Measurements from ENCODE around the gene RIPPLY3.

Gene RIPPLY3

GRCh38 chr21:37062593-37062935 lies 56.1 kb downstream of the RIPPLY3 start:
- TF ChIP-seq CTCF (IDR thresholded peaks at IDR 0.05; ENCODE audit: control insufficient read depth, insufficient read depth, low read depth, low read length, missing control alignments): no peak
- H3K4me3 ChIP-seq (ENCODE audit: control insufficient read depth, low read depth, low read length): no peak overlapping the region
- no peak for DNase-seq (ENCODE audit: low read depth)

GRCh38 chr21:37063433-37063832 lies 56.9 kb downstream of the RIPPLY3 start:
- no peak for TF ChIP-seq CTCF (IDR thresholded peaks at IDR 0.05; ENCODE audit: control insufficient read depth, insufficient read depth, low read depth, low read length, missing control alignments)
- DNase-seq (ENCODE audit: low read depth): no peak
- no peak overlapping the region for H3K4me3 ChIP-seq (ENCODE audit: control insufficient read depth, low read depth, low read length)

GRCh38 chr21:37064841-37065240 lies 58.3 kb downstream of the RIPPLY3 start:
- H3K4me3 ChIP-seq (ENCODE audit: control insufficient read depth, low read depth, low read length): no peak overlapping the region
- no peak for TF ChIP-seq CTCF (IDR thresholded peaks at IDR 0.05; ENCODE audit: control insufficient read depth, insufficient read depth, low read depth, low read length, missing control alignments)
- DNase-seq (ENCODE audit: low read depth): no peak

GRCh38 chr21:37065561-37066177 lies 59.2 kb downstream of the RIPPLY3 start:
- H3K4me3 ChIP-seq (ENCODE audit: control insufficient read depth, low read depth, low read length): no peak overlapping the region
- DNase-seq (ENCODE audit: low read depth): no peak
- no peak for TF ChIP-seq CTCF (IDR thresholded peaks at IDR 0.05; ENCODE audit: control insufficient read depth, insufficient read depth, low read depth, low read length, missing control alignments)
